NK-92 treated with Interleukin-12 subunit alpha and Interleukin-12 subunit beta, amount 100 ng/mL, for 24 hours (cell line): ENCODE data around the gene EML3.
"Not testable (repeated sequence)": the region's sequence is repeated elsewhere in the genome, so short reads cannot be mapped to it uniquely, and the experiment has no call there.

Experiments used
- DNase-seq: peaks from one replicate; lab custom pipeline; 2025; lab: John Stamatoyannopoulos, UW

EML3 gene

GRCh38 chr11:62573006-62573591, 39.5 kb downstream of the EML3 start:
- no peak for DNase-seq

- DNase-seq = no peak
These were observed 40.1 kb downstream of the EML3 start for GRCh38 chr11:62572431-62572830.

- not testable (repeated sequence) for DNase-seq
These were observed 41.1 kb downstream of the EML3 start for GRCh38 chr11:62571493-62571892.

GRCh38 chr11:62570903-62571302, 41.7 kb downstream of the EML3 start:
- DNase-seq = not testable (repeated sequence)

GRCh38 chr11:62569611-62570010, 43.0 kb downstream of the EML3 start:
- no peak for DNase-seq

- no peak for DNase-seq
These were observed 45.4 kb downstream of the EML3 start for GRCh38 chr11:62567018-62567633.

GRCh38 chr11:62566247-62566646, 46.3 kb downstream of the EML3 start:
- DNase-seq = no peak

GRCh38 chr11:62565100-62565802, 47.3 kb downstream of the EML3 start:
- no peak for DNase-seq

GRCh38 chr11:62561677-62562230, 50.8 kb downstream of the EML3 start:
- not testable (repeated sequence) for DNase-seq

- DNase-seq = peak; percentile 51
These were observed 51.9 kb downstream of the EML3 start for GRCh38 chr11:62560566-62561103.

- DNase-seq = not testable (repeated sequence)
These were observed 52.9 kb downstream of the EML3 start for GRCh38 chr11:62559626-62560025.

GRCh38 chr11:62559204-62559603, 53.4 kb downstream of the EML3 start:
- no peak for DNase-seq

- no peak for DNase-seq
These were observed 53.9 kb downstream of the EML3 start for GRCh38 chr11:62558669-62559068.

- peak; percentile 83 for DNase-seq
These were observed 55.5 kb downstream of the EML3 start for GRCh38 chr11:62556875-62557631.

- DNase-seq = peak; percentile 94
These were observed 56.3 kb downstream of the EML3 start for GRCh38 chr11:62556108-62556874.

- DNase-seq = peak; percentile 53
These were observed 57.0 kb downstream of the EML3 start for GRCh38 chr11:62555464-62556107.

- no peak for DNase-seq
These were observed 58.0 kb downstream of the EML3 start for GRCh38 chr11:62554387-62555167.

- no peak for DNase-seq
These were observed 58.7 kb downstream of the EML3 start for GRCh38 chr11:62553839-62554361.

- no peak for DNase-seq
These were observed 59.3 kb downstream of the EML3 start for GRCh38 chr11:62553080-62553838.
